HG02938 (cell line): ENCODE data around the gene ITPKC.
"Not testable (repeated sequence)": the region's sequence is repeated elsewhere in the genome, so short reads cannot be mapped to it uniquely, and the experiment has no call there.

Experiments used
- ATAC-seq: cut with Tn5 transposase; IDR thresholded peaks from one replicate; pipeline ENCODE4 v1.9.1; 2021; ENCODE audit warnings: mild to moderate bottlenecking, moderate library complexity; ENCODE audit not compliant: unreplicated experiment

ITPKC gene

DNA sequence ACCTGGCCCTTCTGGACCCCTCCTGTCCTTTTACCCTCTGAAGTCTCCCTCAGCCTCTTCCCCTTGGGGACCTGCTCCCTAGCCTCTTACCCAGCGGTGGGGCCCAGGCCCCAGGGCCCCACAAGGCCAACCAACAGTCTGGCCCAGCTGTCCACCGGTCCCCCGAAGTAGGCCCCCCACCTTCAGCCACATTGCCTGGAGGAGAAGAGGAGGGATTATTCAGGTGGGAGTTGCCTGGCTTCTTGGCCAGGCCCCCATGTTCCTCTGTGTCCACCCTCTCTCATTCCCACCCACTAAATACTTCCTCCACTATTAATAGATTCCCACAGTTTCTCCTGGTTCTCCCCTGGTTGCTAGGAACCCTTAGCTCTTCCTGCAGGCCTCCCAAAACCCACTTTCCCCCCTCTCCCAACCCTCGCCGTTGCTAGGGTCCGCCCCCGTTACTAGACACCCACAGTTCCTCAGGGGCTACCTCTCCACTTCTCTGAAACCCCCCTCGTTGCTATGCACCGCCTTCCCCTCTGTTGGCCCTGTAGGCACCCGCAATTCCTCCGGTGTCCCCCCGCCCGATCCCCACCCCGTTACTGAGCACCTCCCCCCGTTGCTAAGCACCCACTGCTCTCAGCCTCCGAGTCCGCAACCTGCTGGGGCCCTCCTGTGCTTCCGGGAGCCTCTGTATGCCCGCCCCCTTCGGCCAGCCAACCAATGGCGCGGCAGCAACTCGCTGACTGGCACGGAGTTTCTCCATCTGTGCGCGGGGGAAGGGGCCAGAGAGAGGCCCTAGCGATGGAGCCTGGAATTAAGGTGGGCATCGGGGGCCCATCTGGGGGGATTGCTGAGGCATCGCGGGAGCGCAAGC lies 2.2 kb upstream of the ITPKC start:
- peak; percentile 45 for ATAC-seq

DNA sequence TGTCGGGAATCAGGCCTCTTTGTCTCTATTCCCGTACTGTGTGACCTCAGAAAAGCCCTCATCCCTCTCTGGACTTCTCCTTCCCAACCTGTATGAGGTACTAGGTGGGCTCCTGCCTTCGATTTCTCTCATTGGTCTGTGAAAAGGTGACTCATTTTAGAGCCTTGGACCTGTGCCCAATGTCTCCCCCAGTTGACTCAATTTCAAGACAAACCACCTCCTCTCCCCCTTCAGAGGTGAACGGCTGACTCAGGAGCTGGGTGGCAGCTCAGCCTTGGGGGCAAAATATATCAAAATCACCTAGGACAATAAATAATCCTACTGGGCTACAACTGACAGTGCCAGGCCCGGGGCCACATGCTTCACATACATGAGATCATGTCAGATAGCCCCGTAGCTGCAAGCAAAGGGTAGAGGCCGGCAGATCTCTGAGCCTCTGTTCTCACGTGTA lies 856 bp upstream of the ITPKC start:
- ATAC-seq: no peak

DNA sequence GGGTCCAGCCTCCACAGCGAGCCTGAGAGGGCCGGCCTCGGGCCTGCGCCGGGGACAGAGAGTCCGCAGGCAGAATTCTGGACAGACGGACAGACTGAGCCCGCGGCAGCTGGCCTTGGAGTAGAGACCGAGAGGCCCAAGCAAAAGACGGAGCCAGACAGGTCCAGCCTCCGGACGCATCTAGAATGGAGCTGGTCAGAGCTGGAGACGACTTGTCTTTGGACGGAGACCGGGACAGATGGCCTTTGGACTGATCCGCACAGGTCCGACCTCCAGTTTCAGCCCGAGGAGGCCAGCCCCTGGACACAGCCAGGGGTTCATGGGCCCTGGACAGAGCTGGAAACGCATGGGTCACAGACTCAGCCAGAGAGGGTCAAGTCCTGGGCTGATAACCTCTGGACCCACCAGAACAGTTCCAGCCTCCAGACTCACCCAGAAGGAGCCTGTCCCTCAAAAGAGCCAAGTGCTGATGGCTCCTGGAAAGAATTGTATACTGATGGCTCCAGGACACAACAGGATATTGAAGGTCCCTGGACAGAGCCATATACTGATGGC lies 490 bp downstream of the ITPKC start:
- no peak for ATAC-seq

DNA sequence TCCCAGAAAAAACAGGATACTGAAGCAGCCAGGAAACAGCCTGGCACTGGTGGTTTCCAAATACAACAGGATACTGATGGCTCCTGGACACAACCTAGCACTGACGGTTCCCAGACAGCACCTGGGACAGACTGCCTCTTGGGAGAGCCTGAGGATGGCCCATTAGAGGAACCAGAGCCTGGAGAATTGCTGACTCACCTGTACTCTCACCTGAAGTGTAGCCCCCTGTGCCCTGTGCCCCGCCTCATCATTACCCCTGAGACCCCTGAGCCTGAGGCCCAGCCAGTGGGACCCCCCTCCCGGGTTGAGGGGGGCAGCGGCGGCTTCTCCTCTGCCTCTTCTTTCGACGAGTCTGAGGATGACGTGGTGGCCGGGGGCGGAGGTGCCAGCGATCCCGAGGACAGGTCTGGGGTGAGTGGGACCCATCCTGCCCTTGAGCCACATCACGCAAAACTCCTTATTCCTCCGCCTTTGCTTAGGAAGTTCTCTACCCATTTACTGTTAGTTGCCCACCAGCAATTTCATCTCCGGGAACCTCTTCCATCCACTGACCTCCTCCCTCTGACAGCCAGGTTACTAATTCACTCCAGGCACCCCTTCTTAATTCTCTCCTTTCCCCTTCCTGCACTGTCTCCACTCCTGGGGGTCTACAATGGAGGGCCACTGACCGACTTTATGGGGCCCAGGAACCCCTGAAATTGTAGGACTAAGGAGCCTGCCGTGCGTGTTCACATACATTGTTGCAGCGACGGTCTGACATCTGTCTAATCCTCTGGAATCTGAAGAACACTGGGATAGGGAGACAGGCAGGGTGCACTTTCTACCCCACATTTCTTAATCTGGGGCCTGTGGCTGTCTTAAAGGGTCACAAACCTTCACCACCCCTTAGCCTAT lies 1.2 kb downstream of the ITPKC start:
- ATAC-seq: no peak

DNA sequence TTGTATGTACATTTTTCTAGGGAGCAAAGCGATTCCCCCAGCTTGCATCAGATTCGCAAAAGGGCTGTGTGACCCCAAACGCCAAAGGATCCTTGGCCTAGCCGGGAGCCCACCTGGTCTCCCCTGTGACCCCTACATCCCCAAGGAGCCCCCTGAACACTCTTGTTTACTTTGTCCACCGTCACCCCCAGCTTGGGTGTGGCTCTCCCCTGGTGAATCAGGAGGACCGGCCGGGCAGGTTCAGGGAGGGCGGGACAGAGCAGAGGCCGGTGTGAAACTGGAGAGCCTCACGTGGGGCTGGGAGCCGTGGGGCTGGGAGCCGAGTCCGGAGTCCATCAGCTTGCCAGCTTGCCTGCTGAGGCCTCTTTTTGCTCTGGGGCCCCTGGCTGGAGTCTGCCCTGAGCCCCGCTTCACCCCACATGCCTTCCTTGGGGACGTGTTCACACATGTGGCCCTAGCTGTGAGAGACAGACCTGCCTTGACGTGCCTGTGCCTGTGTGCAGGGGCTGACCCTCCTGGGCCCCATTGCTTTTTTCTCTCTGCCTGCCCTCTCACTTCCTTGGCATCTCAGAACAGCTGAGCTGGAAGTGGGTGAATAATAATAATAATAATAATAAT lies 2.0 kb downstream of the ITPKC start:
- no peak for ATAC-seq

DNA sequence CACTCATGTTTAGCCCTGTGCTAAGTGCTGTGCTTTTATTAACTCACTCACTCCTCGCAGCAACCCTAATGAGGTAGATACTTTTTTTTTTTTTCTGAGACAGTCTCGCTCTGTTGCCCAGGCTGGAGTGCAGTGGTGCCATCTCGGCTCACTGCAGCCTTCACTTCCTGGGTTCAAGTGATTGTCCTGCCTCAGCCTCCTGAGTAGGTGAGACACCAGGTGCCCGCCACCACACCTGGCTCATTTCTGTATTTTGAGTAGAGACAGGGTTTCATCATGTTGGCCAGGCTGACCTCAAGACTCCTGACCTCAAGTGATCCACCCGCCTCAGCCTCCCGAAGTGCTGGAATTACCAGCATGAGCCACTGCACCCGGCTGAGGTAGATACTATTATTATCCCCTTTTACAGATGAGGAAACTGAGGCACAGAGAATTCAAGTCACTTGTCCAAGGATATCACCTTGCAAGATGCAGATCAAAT lies 2.5 kb downstream of the ITPKC start:
- no peak for ATAC-seq

DNA sequence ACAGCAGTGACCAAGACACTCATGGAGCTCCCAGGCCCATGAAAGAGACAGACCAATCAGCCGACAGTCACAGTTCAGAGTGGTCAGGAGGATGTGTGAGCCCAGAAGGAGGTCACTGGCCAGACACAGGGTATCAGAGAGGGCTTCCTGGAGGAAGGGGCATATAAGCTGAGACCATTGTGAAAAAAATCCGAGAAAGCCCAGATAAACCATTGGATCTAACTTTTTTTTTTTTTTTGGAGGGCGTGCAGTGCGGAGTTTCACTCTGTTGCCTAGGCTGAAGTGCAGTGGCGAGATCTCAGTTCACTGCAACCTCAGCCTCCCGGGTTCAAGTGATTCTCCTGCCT lies 4.2 kb downstream of the ITPKC start:
- no peak for ATAC-seq

DNA sequence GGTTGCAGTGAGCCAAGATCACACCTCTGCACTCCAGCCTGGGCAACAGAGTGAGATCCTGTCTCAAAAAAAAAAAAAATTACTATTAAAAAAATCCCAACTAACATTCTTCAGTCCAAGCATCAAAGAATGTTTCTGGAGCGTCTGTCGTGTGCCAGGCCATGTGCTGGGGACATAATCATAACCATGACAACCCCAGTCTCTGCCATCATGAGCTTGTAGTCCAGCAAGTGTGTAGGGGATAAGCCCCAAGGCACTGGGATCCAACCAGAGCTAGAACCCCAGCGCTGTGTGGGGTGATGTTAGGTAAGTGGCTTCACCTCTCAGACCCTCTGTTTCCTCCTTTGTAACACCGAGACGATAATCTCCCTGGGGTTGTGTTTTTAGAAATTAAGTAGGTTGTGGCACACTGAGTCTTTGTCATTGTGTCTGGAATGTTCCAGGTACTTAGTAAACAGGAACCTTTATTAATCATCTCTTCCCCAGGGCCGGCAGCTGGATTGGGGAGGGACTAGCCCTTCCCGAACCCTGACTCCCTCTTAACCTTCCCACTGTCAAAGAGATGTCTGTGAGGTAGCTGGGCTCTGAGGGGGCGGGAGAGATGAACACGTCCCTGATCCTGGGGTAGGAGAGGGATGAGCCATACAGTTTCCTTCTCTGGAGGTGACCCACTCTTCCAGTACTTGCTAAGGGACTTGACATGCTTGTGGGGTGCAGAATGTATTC lies 5.2 kb downstream of the ITPKC start:
- no peak for ATAC-seq

DNA sequence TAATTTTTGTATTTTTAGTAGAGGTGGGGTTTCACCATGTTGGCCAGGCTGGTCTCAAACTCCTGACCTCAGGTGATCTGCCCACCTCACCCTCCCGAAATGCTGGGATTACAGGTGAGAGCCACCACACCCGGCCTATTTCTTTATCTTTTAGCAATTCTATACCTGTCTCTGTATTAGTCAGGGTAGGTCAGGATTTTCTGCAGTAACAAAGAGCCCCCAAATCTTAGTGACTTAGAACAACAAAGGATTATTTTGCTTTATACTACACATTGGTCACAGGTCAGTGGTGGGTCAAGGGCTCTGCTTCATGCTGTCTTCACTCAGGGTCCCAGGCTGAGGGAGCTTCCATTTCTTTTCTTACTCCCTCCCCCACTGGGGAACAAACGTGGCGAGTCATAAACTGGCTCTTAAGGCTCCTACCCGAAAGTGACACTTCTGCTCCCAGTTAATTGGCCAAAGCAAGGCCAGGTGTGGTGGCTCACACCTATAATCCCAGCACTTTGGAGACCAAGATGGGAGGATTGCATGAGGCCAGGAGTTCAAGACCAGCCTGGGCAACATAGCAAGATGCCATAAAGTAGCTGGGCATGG lies 6.8 kb downstream of the ITPKC start:
- ATAC-seq: no peak

DNA sequence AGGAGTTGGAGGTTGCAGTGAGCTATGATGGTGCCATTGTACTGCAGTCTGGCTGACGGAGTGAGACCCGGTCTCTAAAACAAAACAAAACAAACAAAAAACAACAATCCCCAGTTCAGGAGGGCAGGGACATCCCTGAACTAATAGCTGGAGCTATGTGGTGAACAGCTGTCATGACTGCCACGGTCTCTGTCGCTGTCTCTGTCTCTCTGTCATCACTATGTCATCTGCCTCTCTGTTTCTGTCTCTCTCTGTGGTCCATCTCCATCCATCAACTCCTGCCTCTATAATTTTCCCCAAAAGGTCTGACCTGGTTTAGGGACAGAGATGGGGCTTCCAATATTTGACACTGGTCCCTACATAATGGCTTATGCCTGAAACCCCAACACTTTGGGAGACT lies 7.4 kb downstream of the ITPKC start:
- ATAC-seq: no peak

DNA sequence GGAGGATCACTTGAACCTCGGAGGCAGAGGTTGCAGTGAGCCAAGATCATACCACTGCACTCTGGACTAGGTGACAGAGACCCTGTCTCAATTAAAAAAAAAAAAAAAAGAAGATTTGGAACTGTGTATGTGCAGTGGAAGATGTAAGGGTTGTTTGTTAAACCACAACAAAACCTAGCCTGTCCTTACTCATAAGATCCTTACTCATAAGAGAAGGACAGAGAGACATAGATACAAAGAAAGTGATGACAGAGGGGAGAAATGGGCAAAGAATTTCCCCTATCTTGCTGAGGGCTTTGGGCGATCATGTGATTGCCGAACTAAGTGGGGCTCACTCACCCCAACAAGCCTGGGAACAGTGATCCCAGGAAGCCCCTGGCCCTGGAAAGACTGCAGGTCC lies 7.9 kb downstream of the ITPKC start:
- ATAC-seq: no peak

DNA sequence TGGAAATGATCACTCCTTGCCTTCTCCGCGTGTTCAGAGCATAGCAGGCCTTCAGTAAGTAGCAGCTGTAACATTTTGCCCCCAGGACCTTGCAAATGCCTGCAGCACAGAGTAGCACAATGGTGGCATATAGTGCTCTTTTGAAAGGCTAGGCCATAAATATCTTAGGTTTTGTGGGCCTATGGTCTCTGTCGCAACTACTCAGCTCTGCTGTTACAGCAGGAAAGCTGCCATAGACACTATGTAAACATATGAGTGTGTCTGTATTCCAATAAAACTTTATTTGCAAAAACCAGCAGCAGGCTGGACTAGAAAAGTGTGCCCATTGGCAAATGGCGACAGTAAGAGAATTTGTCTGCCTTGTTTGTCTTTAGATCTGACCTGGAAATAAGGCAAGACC lies 9.4 kb downstream of the ITPKC start:
- ATAC-seq: no peak

DNA sequence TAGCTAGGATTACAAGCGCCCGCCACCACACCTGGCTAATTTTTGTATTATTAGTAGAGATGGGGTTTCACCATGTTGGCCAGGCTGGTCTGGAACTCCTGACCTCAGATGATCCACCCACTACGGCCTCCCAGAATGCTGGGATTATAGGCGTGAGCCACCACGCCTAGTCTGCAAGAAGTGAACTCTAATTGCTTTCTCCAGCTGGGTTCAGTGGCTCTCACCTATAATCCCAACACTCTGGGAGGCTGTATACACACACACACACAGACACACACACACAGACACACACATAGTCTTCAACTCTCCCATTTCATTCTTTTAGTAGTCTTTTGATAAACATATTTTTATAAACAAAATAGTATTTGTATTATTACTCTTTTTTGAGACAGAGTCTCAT lies 13.2 kb downstream of the ITPKC start:
- not testable (repeated sequence) for ATAC-seq

DNA sequence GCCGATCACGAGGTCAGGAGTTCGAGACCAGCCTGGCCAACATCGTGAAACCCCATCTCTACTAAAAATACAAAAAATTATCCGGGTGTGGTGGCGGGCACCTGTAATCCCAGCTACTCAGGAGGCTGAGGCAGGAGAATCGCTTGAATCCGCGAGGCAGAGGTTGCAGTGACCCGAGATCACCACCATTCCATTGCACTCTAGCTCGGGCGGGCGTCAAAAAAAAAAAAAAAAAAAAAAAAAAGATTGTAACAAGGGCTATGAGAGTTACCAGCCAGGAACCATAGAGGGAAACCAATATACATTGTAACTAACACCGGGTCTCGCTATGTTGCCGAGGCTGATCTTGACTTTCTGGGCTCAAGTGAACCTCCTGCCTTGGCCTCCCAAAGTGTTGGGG lies 15.4 kb downstream of the ITPKC start:
- ATAC-seq: not testable (repeated sequence)

DNA sequence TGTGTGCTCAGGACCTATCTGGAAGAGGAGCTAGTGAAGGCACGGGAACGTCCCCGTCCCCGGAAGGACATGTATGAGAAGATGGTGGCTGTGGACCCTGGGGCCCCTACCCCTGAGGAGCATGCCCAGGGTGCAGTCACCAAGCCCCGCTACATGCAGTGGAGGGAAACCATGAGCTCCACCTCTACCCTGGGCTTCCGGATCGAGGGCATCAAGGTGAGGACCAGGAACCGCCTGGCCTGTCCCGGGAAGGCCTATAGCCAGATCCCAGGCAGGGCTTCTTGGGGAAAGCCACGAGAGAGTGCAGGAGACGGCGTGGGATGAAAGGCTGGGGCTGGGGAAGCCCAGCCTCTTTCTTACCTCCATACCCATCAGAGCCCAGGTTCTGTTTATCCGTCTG lies 16.2 kb downstream of the ITPKC start:
- ATAC-seq: no peak

DNA sequence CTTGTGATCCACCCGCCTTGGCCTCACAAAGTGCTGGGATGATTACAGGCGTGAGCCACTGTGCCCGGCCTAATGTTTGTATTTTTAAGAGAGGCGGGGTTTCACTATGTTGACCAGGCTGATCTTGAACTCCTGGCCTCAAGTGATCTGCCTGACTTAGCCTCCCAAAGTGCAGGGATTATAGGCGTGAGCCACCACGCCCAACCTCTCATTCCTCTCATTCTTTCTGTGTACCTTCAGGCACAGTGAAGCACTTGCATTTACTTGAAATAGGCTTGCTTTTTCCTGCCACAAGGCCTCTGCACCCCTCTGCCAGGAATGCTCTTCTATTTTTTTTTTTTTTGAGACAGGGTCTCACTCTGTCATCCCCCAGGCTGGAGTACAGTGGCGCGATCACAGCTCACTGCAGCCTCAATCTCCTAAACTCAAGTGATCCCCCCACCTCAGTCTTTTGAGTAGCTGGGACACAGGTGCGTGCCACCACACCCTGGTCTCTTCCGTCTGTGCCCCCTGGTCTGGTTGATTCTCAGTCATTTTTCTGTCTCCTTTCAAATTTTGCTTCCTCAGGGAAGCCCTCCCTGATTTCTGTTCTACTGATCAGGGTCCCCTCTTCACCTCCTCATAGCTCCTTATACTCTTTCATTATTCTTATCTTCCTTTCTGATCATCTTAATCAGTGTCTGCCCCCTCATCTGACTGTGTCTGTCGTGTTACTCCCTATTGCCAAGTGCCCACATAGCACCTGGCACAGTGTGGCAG lies 18.3 kb downstream of the ITPKC start:
- ATAC-seq: no peak

DNA sequence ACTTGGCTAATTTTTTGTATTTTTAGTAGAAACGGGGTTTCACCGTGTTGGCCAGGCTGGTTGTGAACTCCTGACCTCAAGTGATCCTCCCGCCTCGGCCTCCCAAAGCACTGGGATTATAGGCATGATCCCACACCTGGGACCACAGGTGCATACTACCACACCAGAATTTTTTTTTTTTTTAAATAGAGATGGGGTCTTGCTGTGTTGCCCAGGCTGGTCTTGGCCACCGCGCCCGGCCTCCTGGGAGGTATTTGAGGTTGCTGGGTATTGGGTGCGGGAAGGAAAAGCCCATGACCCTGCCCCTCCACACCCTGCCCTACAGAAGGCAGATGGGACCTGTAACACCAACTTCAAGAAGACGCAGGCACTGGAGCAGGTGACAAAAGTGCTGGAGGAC lies 19.7 kb downstream of the ITPKC start:
- ATAC-seq: no peak

DNA sequence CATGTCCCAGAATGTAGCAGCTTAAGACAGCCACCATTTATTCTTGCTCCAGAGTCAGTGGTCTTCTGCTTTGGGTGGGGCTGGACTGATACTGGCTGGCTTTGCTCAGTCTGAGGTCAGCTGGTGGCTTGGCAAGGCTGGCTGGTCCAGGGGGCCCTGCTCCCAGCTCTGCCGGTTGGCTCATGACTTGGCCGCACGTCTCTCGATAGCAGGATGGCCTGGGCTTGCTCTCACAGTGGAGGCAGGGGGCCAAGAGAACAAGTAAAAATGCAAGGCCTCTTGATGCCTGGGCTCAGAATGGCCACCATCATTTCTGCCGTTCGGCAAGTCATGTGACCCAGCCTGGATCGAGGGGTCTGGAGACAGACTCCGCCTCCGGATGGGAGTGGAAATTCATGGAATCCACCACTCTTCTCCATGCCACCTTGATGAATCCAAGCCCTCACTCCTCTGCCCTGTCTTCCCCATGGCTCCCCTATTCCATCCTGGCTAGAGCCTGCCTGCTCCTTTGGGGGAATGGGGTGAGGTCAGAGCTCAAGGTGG lies 20.3 kb downstream of the ITPKC start:
- no peak for ATAC-seq
